K562 (cell line): ENCODE measurements around the gene IQGAP3. TPM values are rescaled to one million over a fixed set of nuclear protein-coding genes. Genes with fewer than 3 reads are reported as not detected.

Experiments used
- ARNT ChIP-seq, 2 experiments: fragments of 450-650 bp; IDR thresholded peaks; 2 replicates each; pipeline ENCODE4 v1.6.1; 2016; ENCODE audit warnings: mild to moderate bottlenecking in 1 of 2
- CREM ChIP-seq: IDR thresholded peaks from 2 replicates; pipeline ENCODE4 v1.6.1; 2014; ENCODE audit warnings: antibody characterized with exemption, low read depth
- E2F3 ChIP-seq: fragments of 250-450 bp; sonication (Bioruptor Pico); IDR thresholded peaks from 2 replicates; pipeline ENCODE4 v1.4.0; 2020; ENCODE audit warnings: mild to moderate bottlenecking
- EP400 ChIP-seq: fragments of 450-650 bp; IDR thresholded peaks from 2 replicates; pipeline ENCODE4 v1.6.1; 2017; ENCODE audit warnings: antibody characterized with exemption, mild to moderate bottlenecking, moderate library complexity
- FOXP1 ChIP-seq: sonication (generic); formaldehyde crosslinking; IDR thresholded peaks from 2 replicates; pipeline ENCODE4 v1.8.0; 2022; ENCODE audit warnings: mild to moderate bottlenecking, missing genetic modification reagents
- KAT2B ChIP-seq: IDR thresholded peaks from one replicate; pipeline ENCODE4 v1.6.1; 2012; ENCODE audit warnings: low read depth, mild to moderate bottlenecking, control low read depth, inconsistent platforms, low read length, moderate library complexity
- PCBP1 ChIP-seq: fragments of 200-400 bp; formaldehyde crosslinking; IDR thresholded peaks from 2 replicates; pipeline ENCODE4 v1.6.1; 2018; ENCODE audit warnings: mild to moderate bottlenecking, low read depth, low read length; ENCODE audit not compliant: poor library complexity, severe bottlenecking
- SMAD1 ChIP-seq: fragments of 150-350 bp; IDR thresholded peaks from 2 replicates; pipeline ENCODE4 v1.6.1; 2014; ENCODE audit warnings: low read length, low read depth; ENCODE audit not compliant: partially characterized antibody
- ZBTB26 ChIP-seq: fragments of 450-650 bp; formaldehyde crosslinking; IDR thresholded peaks from 2 replicates; pipeline ENCODE4 v1.4.0; 2022; ENCODE audit warnings: missing genetic modification characterization
- ZBTB33 ChIP-seq: sonication (generic); formaldehyde crosslinking; IDR thresholded peaks from 2 replicates; pipeline ENCODE4 v1.8.1; 2023; ENCODE audit warnings: mild to moderate bottlenecking, missing genetic modification reagents
- ZKSCAN1 ChIP-seq: fragments of 150-350 bp; IDR thresholded peaks from 2 replicates; pipeline ENCODE4 v1.6.1; 2016; ENCODE audit warnings: low read depth, low read length
- ZNF263 ChIP-seq: sonication (generic); formaldehyde crosslinking; IDR thresholded peaks from 2 replicates; pipeline ENCODE4 v1.8.0; 2022; ENCODE audit warnings: mild to moderate bottlenecking, missing genetic modification reagents, borderline replicate concordance
- ZNF512 ChIP-seq: IDR thresholded peaks from 2 replicates; pipeline ENCODE4 v1.6.1; 2016; ENCODE audit warnings: missing genetic modification characterization, missing compliant biosample characterization
- ZNF644 ChIP-seq: fragments of 200-800 bp; sonication (Bioruptor generic); IDR thresholded peaks from 2 replicates; pipeline ENCODE4 v1.6.1; 2016; ENCODE audit warnings: low read depth, missing genetic modification characterization, missing compliant biosample characterization
- polyA plus RNA-seq, 8 experiments: library from polyadenylated mRNA; depleted of rRNA in 4 of 8; stranded (reverse) in 5 of 8; unstranded in 3 of 8; fragments of >200 nt; fragmentation: Nextera tagmentation in 2 of 8; fragmentation: Illumina TruSeq in 1 of 8; extraction: Ambion mirVana in 2 of 8; extraction: Trizol in 1 of 8; gene quantifications; 2 replicates each; pipeline versions ENCODE4 v1.2.1 to v1.2.3, GENCODE V29; 2011 to 2014; ENCODE audit warnings: inconsistent platforms in 1 of 8, missing spikeins in 1 of 8
- total RNA-seq, 7 experiments: library from RNA; depleted of rRNA in 6 of 7; stranded (reverse); fragments of >200 nt in 6 of 7; fragmentation: Illumina TruSeq in 2 of 7; extraction: Trizol in 2 of 7; gene quantifications; 2 replicates each; pipeline versions ENCODE4 v1.2.1 to v1.2.3, GENCODE V29; 2011 to 2021; ENCODE audit warnings: low replicate concordance in 1 of 7
- TF ChIP-seq, protein P1 (sequence below): fragments of 450-650 bp; IDR thresholded peaks from one replicate; pipeline ENCODE4 v1.6.1; 2018; ENCODE audit warnings: mild to moderate bottlenecking, moderate library complexity; ENCODE audit not compliant: partially characterized antibody
- TF ChIP-seq, protein P2 (sequence below): sonication (generic); formaldehyde crosslinking; IDR thresholded peaks from 2 replicates; pipeline ENCODE4 v1.8.1; 2023; ENCODE audit warnings: missing genetic modification reagents, mild to moderate bottlenecking, borderline replicate concordance

IQGAP3 gene
- total and polyA plus RNA-seq, 9 of the 15 experiments (the other 6 are each of a cell fraction or from before 2014, with no cell fraction given) = 1.4 to 16.6 (median 11.9) TPM

DNA sequence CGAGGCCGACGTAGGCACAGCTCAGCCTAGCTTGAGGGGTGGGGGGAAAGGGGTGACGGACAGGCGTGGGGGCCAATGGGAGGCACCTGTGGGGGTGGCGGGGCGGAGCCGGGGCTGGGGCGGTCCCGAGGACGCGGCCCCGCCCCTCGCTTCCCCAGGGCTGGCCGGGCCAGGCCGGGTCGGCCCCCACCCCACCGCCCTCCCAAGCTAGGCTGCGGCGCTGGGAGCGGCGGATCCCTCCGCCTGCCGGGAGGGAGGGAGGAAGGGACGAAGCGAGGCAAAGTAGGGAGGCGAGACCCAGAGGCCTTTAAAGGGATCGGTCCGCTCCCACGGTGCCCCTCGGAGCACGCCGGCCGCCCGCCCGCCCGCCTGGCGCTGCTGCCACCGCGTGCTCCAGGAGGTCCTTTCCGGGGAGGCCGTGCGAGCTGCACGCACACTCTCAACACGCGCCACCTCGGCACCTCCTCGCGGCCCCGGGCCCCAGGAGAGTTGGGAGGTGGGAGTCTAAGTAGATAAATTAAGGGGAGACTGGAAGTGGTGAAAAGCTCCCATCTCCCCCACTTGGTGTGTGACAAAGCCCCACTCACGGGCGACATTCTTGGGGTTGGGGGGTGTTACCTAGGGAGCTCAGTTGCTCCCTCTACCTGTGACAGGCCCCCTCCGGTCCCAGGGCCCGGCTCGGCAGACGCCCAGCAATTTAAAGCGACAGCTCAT, 71.4 kb downstream of the IQGAP3 start (continued):
- TF ChIP-seq FOXP1 (peak; percentile 97), KAT2B (no peak), EP400 (peak; percentile 96), PCBP1 (peak; percentile 64), E2F3 (CRISPR knock-in tag) (peak; percentile 86), ZKSCAN1 (0 out of 2 replicates have a peak, but pooled peaks have one; percentile 7), ARNT (IDR thresholded peaks at IDR 0.05) (no peak), ZBTB26 (CRISPR knock-in tag) (peak; percentile 62; the same call in 1 of the 2 replicates), ZNF512 (tag) (no peak), ZNF644 (no peak), ZNF263 (CRISPR knock-in tag) (peak; percentile 83), SMAD1 (no peak), CREM (peak; percentile 88), ZBTB33 (CRISPR knock-in tag) (peak; percentile 89; the same call in 1 of the 2 replicates)
- TF ChIP-seq, protein P1, sequence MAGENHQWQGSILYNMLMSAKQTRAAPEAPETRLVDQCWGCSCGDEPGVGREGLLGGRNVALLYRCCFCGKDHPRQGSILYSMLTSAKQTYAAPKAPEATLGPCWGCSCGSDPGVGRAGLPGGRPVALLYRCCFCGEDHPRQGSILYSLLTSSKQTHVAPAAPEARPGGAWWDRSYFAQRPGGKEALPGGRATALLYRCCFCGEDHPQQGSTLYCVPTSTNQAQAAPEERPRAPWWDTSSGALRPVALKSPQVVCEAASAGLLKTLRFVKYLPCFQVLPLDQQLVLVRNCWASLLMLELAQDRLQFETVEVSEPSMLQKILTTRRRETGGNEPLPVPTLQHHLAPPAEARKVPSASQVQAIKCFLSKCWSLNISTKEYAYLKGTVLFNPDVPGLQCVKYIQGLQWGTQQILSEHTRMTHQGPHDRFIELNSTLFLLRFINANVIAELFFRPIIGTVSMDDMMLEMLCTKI = no peak
- TF ChIP-seq, protein P2, sequence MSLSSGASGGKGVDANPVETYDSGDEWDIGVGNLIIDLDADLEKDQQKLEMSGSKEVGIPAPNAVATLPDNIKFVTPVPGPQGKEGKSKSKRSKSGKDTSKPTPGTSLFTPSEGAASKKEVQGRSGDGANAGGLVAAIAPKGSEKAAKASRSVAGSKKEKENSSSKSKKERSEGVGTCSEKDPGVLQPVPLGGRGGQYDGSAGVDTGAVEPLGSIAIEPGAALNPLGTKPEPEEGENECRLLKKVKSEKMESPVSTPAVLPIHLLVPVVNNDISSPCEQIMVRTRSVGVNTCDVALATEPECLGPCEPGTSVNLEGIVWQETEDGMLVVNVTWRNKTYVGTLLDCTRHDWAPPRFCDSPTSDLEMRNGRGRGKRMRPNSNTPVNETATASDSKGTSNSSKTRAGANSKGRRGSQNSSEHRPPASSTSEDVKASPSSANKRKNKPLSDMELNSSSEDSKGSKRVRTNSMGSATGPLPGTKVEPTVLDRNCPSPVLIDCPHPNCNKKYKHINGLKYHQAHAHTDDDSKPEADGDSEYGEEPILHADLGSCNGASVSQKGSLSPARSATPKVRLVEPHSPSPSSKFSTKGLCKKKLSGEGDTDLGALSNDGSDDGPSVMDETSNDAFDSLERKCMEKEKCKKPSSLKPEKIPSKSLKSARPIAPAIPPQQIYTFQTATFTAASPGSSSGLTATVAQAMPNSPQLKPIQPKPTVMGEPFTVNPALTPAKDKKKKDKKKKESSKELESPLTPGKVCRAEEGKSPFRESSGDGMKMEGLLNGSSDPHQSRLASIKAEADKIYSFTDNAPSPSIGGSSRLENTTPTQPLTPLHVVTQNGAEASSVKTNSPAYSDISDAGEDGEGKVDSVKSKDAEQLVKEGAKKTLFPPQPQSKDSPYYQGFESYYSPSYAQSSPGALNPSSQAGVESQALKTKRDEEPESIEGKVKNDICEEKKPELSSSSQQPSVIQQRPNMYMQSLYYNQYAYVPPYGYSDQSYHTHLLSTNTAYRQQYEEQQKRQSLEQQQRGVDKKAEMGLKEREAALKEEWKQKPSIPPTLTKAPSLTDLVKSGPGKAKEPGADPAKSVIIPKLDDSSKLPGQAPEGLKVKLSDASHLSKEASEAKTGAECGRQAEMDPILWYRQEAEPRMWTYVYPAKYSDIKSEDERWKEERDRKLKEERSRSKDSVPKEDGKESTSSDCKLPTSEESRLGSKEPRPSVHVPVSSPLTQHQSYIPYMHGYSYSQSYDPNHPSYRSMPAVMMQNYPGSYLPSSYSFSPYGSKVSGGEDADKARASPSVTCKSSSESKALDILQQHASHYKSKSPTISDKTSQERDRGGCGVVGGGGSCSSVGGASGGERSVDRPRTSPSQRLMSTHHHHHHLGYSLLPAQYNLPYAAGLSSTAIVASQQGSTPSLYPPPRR (CRISPR knock-in tag) = no peak
